Measurements from ENCODE around the gene SLC38A6.

DNA sequence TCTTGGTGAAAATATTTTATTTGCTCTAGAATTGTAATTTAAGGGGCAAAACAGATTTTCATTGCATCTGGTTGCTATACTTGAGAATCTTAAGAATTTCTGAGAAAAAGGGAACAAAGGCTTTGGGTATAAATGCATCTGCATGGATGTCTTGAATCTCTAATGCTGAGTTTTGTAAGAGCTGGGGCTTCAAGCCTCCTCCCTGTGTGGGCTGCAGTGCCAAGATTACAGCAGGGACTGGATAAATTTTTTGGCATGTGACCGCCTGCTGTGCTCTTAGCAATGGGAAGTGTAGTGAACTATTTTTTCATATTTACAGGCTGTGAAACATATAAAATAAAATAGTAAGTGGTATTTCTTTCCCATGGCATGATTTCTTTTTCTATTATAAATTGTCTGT is 70.0 kb downstream of the SLC38A6 start:
- TF ChIP-seq CTCF (IDR thresholded peaks at IDR 0.05): no peak
- no peak for TF ChIP-seq POLR2A (IDR thresholded peaks at IDR 0.05)
